Neural crest cell (in vitro differentiated cells): Measurements from ENCODE around the gene DTHD1. TPM values are rescaled to one million over a fixed set of nuclear protein-coding genes. Genes with fewer than 3 reads are reported as not detected.

ENCODE experiments used
- DNase-seq: peaks from one replicate; pipeline ENCODE4 v3.0.0; 2021; ENCODE audit warnings: low read depth, mixed read lengths, low spot score
- H3K27ac Mint-ChIP-seq: one replicate; pipeline ENCODE4 v1.8.0; 2021; ENCODE audit warnings: mild to moderate bottlenecking, mixed read lengths; ENCODE audit not compliant: unreplicated experiment
- H3K27me3 Mint-ChIP-seq: 2 replicates; pipeline ENCODE4 v1.8.0; 2021; ENCODE audit warnings: low read depth, mild to moderate bottlenecking, mixed read lengths
- H3K36me3 Mint-ChIP-seq: 2 replicates; pipeline ENCODE4 v1.8.0; 2021; ENCODE audit warnings: low read depth, mild to moderate bottlenecking, mixed read lengths
- H3K4me1 Mint-ChIP-seq: 2 replicates; pipeline ENCODE4 v1.8.0; 2021; ENCODE audit warnings: mixed read lengths
- H3K4me3 Mint-ChIP-seq: one replicate; pipeline ENCODE4 v1.8.0; 2021; ENCODE audit warnings: mild to moderate bottlenecking, mixed read lengths
- H3K9me3 Mint-ChIP-seq: 2 replicates; pipeline ENCODE4 v1.8.0; 2021; ENCODE audit warnings: mixed read lengths
- long read RNA-seq: library from polyadenylated mRNA; unstranded; transcript quantifications from one replicate; pipeline ENCODE4 v2.0.0, GENCODE V29; 2020
- total RNA-seq: library from RNA; stranded (reverse); gene quantifications from 2 replicates; pipeline ENCODE4 v1.2.1, GENCODE V29; 2021
- TF ChIP-seq, protein P1 (sequence below): fragments of 200-600 bp; sonication (generic); conservative IDR thresholded peaks from 2 replicates; pipeline ENCODE4 v1.5.0; 2021; ENCODE audit warnings: antibody characterized with exemption, mild to moderate bottlenecking

The DTHD1 gene
- total RNA-seq = not detected in 2 replicates
- long read RNA-seq = 0 reads

DNA sequence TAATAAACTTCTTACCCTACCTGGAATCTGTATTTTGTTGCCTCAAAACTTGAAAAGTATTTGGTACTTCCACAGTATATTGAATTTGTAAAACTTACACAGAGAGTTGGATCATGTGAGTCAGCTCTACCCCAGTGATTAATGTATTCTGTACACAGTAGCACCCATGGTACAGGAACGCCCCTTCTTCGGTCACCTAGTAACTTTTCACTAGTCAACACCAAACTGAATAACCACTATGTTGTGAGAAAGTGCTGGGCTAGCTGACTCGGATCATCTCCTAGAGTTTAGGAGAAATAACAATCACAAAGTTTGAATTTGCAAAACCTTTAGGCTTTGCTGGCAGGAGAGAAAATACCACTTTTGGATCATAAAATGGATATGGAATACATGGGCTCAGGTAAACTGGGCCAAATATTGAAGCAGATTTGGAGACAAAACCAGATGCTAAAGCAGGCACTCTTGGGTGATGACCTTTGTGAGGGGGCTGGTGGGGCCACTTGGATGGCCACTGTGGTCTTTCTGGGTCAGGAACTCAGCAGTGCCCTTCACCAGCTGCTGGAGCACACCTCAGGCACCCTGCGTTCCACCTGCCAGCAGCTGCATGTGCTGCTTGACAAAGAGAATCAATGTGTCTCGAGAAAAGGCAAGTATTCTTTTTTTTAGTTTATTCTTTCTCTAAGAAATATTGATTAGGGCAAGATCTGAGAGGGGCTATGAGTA, at the start of gene DTHD1:
TSS of gene DTHD1 (plus strand) at position 233 of the 723 bp plus-strand sequence. CDS start at position 376, 143 bp downstream.
- Mint-ChIP-seq H3K27me3 (no peaks in the 10 kb centered on the region), H3K36me3 (no peaks in the 10 kb centered on the region), H3K9me3 (peaks cover 7% of the 10 kb centered on the region), H3K4me3 (no peak within 1 kb of the TSS), H3K4me1 (peaks cover 38% of the 10 kb centered on the region), H3K27ac (no peak within 1 kb of the TSS)
- TF ChIP-seq, protein P1, sequence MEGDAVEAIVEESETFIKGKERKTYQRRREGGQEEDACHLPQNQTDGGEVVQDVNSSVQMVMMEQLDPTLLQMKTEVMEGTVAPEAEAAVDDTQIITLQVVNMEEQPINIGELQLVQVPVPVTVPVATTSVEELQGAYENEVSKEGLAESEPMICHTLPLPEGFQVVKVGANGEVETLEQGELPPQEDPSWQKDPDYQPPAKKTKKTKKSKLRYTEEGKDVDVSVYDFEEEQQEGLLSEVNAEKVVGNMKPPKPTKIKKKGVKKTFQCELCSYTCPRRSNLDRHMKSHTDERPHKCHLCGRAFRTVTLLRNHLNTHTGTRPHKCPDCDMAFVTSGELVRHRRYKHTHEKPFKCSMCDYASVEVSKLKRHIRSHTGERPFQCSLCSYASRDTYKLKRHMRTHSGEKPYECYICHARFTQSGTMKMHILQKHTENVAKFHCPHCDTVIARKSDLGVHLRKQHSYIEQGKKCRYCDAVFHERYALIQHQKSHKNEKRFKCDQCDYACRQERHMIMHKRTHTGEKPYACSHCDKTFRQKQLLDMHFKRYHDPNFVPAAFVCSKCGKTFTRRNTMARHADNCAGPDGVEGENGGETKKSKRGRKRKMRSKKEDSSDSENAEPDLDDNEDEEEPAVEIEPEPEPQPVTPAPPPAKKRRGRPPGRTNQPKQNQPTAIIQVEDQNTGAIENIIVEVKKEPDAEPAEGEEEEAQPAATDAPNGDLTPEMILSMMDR = no peak
- DNase-seq = no peak

GRCh38 chr4:36233567-36234266, 47.7 kb upstream of the DTHD1 start:
- Mint-ChIP-seq H3K4me3 (peak overlapping the region; percentile 59), H3K27me3 (no peaks in the 10 kb centered on the region), H3K4me1 (peaks cover 27% of the 10 kb centered on the region), H3K27ac (no peak overlapping the region), H3K36me3 (no peaks in the 10 kb centered on the region), H3K9me3 (peaks cover 3% of the 10 kb centered on the region)
- DNase-seq = no peak
- TF ChIP-seq, protein P1 = no peak

- H3K9me3 Mint-ChIP-seq = peaks cover 3% of the 10 kb centered on the region
- H3K27me3 Mint-ChIP-seq = peaks cover 2% of the 10 kb centered on the region
- H3K27ac Mint-ChIP-seq = no peak overlapping the region
- DNase-seq = no peak
- no peaks in the 10 kb centered on the region for H3K36me3 Mint-ChIP-seq
- TF ChIP-seq, protein P1 = no peak
- peaks cover 27% of the 10 kb centered on the region for H3K4me1 Mint-ChIP-seq
- no peak overlapping the region for H3K4me3 Mint-ChIP-seq
These were observed 46.1 kb upstream of the DTHD1 start for GRCh38 chr4:36235306-36235705.

DNA sequence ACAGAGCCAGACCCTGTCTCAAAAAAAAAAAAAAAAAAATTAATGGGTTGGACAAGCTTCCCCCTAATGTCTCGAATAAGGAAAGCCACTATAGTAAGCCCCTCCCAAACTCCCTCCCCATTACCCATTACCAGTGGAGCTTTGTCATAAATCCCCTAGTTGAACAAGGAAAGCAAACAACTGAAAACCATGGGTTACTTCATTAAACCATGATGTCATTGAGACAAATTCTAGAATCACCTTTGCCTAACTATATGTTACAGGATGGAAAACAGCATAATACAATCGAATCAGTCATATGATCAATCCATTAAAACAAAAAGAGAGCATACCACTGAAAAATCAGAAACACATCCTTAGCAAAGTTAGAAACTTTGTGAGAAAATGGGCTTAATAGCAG, 45.3 kb upstream of the DTHD1 start:
- Mint-ChIP-seq H3K27me3 (peaks cover 5% of the 10 kb centered on the region), H3K9me3 (peaks cover 3% of the 10 kb centered on the region), H3K4me3 (no peak overlapping the region), H3K27ac (no peak overlapping the region), H3K36me3 (no peaks in the 10 kb centered on the region), H3K4me1 (peaks cover 27% of the 10 kb centered on the region)
- DNase-seq = no peak
- TF ChIP-seq, protein P1 = no peak

GRCh38 chr4:36237366-36238313, 43.8 kb upstream of the DTHD1 start:
- Mint-ChIP-seq H3K27me3 (peaks cover 17% of the 10 kb centered on the region), H3K4me3 (no peak overlapping the region), H3K9me3 (peaks cover 3% of the 10 kb centered on the region), H3K27ac (no peak overlapping the region), H3K36me3 (no peaks in the 10 kb centered on the region), H3K4me1 (peaks cover 29% of the 10 kb centered on the region)
- TF ChIP-seq, protein P1 = no peak
- DNase-seq = no peak
